Fibroblast of mammary gland (primary cell): ENCODE results near the gene DACT1.

Source experiments
- DNase-seq: peaks from one replicate; pipeline ENCODE4 v3.0.0-alpha.2; 2010; ENCODE audit warnings: low read depth
- H3K4me3 ChIP-seq: 2 replicates; pipeline ENCODE4 v1.5.1; 2011; ENCODE audit warnings: low read depth, mild to moderate bottlenecking, low read length, moderate library complexity; ENCODE audit not compliant: control insufficient read depth
- CTCF ChIP-seq: conservative IDR thresholded peaks from 2 replicates; pipeline ENCODE4 v1.5.1; 2011; ENCODE audit warnings: low read depth, low read length, inconsistent platforms; ENCODE audit not compliant: control insufficient read depth, insufficient read depth

DACT1 gene

GRCh38 chr14:58640959-58641358, 3.2 kb downstream of the DACT1 start:
- no peak overlapping the region for H3K4me3 ChIP-seq
- no peak for DNase-seq
- no peak for TF ChIP-seq CTCF

GRCh38 chr14:58641509-58641908, 3.7 kb downstream of the DACT1 start:
- TF ChIP-seq CTCF: peak; percentile 29
- no peak for DNase-seq
- no peak overlapping the region for H3K4me3 ChIP-seq

- TF ChIP-seq CTCF: no peak
- no peak for DNase-seq
Measured at GRCh38 chr14:58643366-58643765, 5.6 kb downstream of the DACT1 start.

GRCh38 chr14:58645641-58646040, 7.9 kb downstream of the DACT1 start:
- no peak overlapping the region for H3K4me3 ChIP-seq
- TF ChIP-seq CTCF: no peak
- DNase-seq: no peak

More at GRCh38 chr14:58643366-58643765, 5.6 kb downstream of the DACT1 start:
- H3K4me3 ChIP-seq: no peak overlapping the region

- TF ChIP-seq CTCF: no peak
- DNase-seq: no peak
- no peak overlapping the region for H3K4me3 ChIP-seq
Measured at GRCh38 chr14:58646479-58646878, 8.7 kb downstream of the DACT1 start.

- no peak for TF ChIP-seq CTCF
- H3K4me3 ChIP-seq: no peak overlapping the region
- no peak for DNase-seq
Measured at GRCh38 chr14:58647777-58648176, 10.0 kb downstream of the DACT1 start.

- DNase-seq: no peak
- no peak for TF ChIP-seq CTCF
- H3K4me3 ChIP-seq: no peak overlapping the region
Measured at GRCh38 chr14:58650857-58651256, 13.1 kb downstream of the DACT1 start.
